Activated CD8-positive, alpha-beta memory T cell treated with anti-CD3 and anti-CD28 coated beads, Interleukin-2, amount 50 U/mL, for 1 hour (primary cell): ENCODE data around the gene GLYATL1.

Source experiments
- DNase-seq: peaks from one replicate; pipeline ENCODE4 v3.0.0-alpha.2; 2020; ENCODE audit errors: extremely low read depth

Gene GLYATL1

GRCh38 chr11:58926695-58927094, 12.6 kb upstream of the GLYATL1 start:
- no peak for DNase-seq

- DNase-seq = no peak
Observed at GRCh38 chr11:58927393-58928106, 11.7 kb upstream of the GLYATL1 start.

GRCh38 chr11:58928107-58928499, 11.2 kb upstream of the GLYATL1 start:
- DNase-seq = no peak

GRCh38 chr11:58928691-58929090, 10.6 kb upstream of the GLYATL1 start:
- no peak for DNase-seq

GRCh38 chr11:58930926-58931325, 8.4 kb upstream of the GLYATL1 start:
- DNase-seq = no peak

- no peak for DNase-seq
Observed at GRCh38 chr11:58933661-58934060, 5.6 kb upstream of the GLYATL1 start.

GRCh38 chr11:58934945-58935513, 4.3 kb upstream of the GLYATL1 start:
- DNase-seq = no peak

GRCh38 chr11:58938398-58938797, 890 bp upstream of the GLYATL1 start:
- no peak for DNase-seq

- DNase-seq = no peak
Observed at GRCh38 chr11:58940028-58940427, 740 bp downstream of the GLYATL1 start.

- no peak for DNase-seq
Observed at GRCh38 chr11:58941838-58942237, 2.5 kb downstream of the GLYATL1 start.

GRCh38 chr11:58945663-58946062, 6.4 kb downstream of the GLYATL1 start:
- no peak for DNase-seq

GRCh38 chr11:58949184-58949583, 9.9 kb downstream of the GLYATL1 start:
- DNase-seq = no peak

- DNase-seq = no peak
Observed at GRCh38 chr11:58957922-58958321, 18.6 kb downstream of the GLYATL1 start.

- no peak for DNase-seq
Observed at GRCh38 chr11:58958500-58958899, 19.2 kb downstream of the GLYATL1 start.

GRCh38 chr11:58963551-58964104, 24.3 kb downstream of the GLYATL1 start:
- DNase-seq = no peak

GRCh38 chr11:58965246-58965985, 26.1 kb downstream of the GLYATL1 start:
- DNase-seq = no peak

GRCh38 chr11:58968251-58968711, 29.0 kb downstream of the GLYATL1 start:
- DNase-seq = no peak

GRCh38 chr11:58977470-58977869, 38.2 kb downstream of the GLYATL1 start:
- DNase-seq = no peak

- no peak for DNase-seq
Observed at GRCh38 chr11:58979222-58979621, 39.9 kb downstream of the GLYATL1 start.

GRCh38 chr11:58980159-58980843, 41.0 kb downstream of the GLYATL1 start:
- no peak for DNase-seq

GRCh38 chr11:58992489-58992888, 53.2 kb downstream of the GLYATL1 start:
- no peak for DNase-seq

GRCh38 chr11:58994171-58994570, 54.9 kb downstream of the GLYATL1 start:
- DNase-seq = no peak
